Kidney (tissue), 11 donors: ENCODE measurements around the gene GYS1. TPM values are rescaled to one million over a fixed set of nuclear protein-coding genes. Genes with fewer than 3 reads are reported as not detected.
"Not testable (repeated sequence)": the region's sequence is repeated elsewhere in the genome, so short reads cannot be mapped to it uniquely, and the experiment has no call there.

Source experiments
- DNase-seq, 5 donors: peaks; one replicate each; pipeline ENCODE4 v3.0.0-alpha.2; 2013 to 2020
- FAIRE-seq: peaks from 2 replicates; lab custom pipeline; 2012; peaks lifted over from hg19 to GRCh38; lab: Jason Lieb, UNC
- H3K27ac ChIP-seq, 2 donors: one replicate each; pipeline ENCODE4 v1.7.0; 2013; ENCODE audit warnings: low read depth in 2 of 2, low read length in 2 of 2, inconsistent platforms in 1 of 2
- H3K27me3 ChIP-seq: one replicate; pipeline ENCODE4 v1.7.1; 2013; ENCODE audit warnings: low read length, inconsistent platforms; ENCODE audit not compliant: control insufficient read depth, insufficient read depth
- H3K36me3 ChIP-seq, 3 donors: one replicate each; pipeline versions ENCODE4 v1.7.0 to v1.7.1; 2013; ENCODE audit warnings: low read length in 3 of 3, control low read depth in 1 of 3, inconsistent platforms in 1 of 3; ENCODE audit not compliant: insufficient read depth in 3 of 3, control insufficient read depth in 2 of 3
- H3K4me1 ChIP-seq, 3 donors: one replicate each; pipeline versions ENCODE4 v1.7.0 to v1.7.1; 2013; ENCODE audit warnings: low read length in 3 of 3, inconsistent platforms in 1 of 3, low read depth in 1 of 3; ENCODE audit not compliant: control insufficient read depth in 2 of 3, insufficient read depth in 2 of 3
- H3K4me3 ChIP-seq, 3 donors: one replicate each; pipeline versions ENCODE4 v1.7.0 to v1.8.1; 2013; ENCODE audit warnings: low read length in 3 of 3, control low read depth in 1 of 3, inconsistent platforms in 1 of 3
- H3K9ac ChIP-seq, 3 donors: one replicate each; pipeline versions ENCODE4 v1.7.0 to v1.7.1; 2013; ENCODE audit warnings: low read length in 3 of 3, control low read depth in 1 of 3, inconsistent platforms in 1 of 3
- H3K9me3 ChIP-seq, 3 donors: one replicate each; pipeline versions ENCODE4 v1.7.0 to v1.7.1; 2013; ENCODE audit warnings: low read length in 3 of 3, control low read depth in 1 of 3, inconsistent platforms in 1 of 3; ENCODE audit not compliant: control insufficient read depth in 2 of 3, insufficient read depth in 1 of 3
- intact Hi-C: fragments of 100-400 bp; cut with DNase I; formaldehyde crosslinking; loops from one replicate; pipeline ENCODE4 v1.11.1; 2022
- polyA plus RNA-seq: library from polyadenylated mRNA; stranded (reverse); fragments of 350-450 nt; fragmentation: Illumina TruSeq; extraction: RNeasy Lipid Tissue Mini Kit (QIAGEN cat#74804); gene quantifications from one replicate; pipeline ENCODE4 v1.2.3, GENCODE V29; 2014; ENCODE audit warnings: low read depth, low replicate concordance; ENCODE audit not compliant: insufficient read depth
- total RNA-seq: library from RNA; stranded (reverse); fragmentation: NEBNext Ultra II Directional; extraction: Animal tissue kit (Norgen Biotek cat#: 25700); gene quantifications from one replicate; pipeline ENCODE4 v1.2.1, GENCODE V29; 2021
- donor health status: control.
- donor health status: control.
- donor health status: DM: yes; HTN: yes; CAD: no.
- donor health status: Normal renal cell carcinoma (clear cell type).

Gene GYS1
- total and polyA plus RNA-seq, 2 donors from 2014 or later: 23.9 to 41.5 TPM

GRCh38 chr19:49038111-49038510 lies 45.0 kb upstream of the GYS1 start:
- H3K4me3 ChIP-seq, DNase-seq, H3K4me1 ChIP-seq, H3K27me3 ChIP-seq, H3K9ac ChIP-seq, intact Hi-C loops, H3K27ac ChIP-seq, FAIRE-seq, H3K9me3 ChIP-seq, H3K36me3 ChIP-seq: not testable (repeated sequence)

- H3K4me1 ChIP-seq, intact Hi-C loops, FAIRE-seq, H3K27me3 ChIP-seq, H3K9ac ChIP-seq, H3K4me3 ChIP-seq, H3K27ac ChIP-seq, DNase-seq, H3K9me3 ChIP-seq, H3K36me3 ChIP-seq: not testable (repeated sequence)
Measured at GRCh38 chr19:49036815-49037214, 43.7 kb upstream of the GYS1 start, which contains the start of gene CGB1. TSS of gene CGB1 (minus strand) at chr19:49036895. CDS start at chr19:49036711, 184 bp downstream.

- H3K4me1 ChIP-seq, H3K9me3 ChIP-seq, H3K27ac ChIP-seq, FAIRE-seq, H3K9ac ChIP-seq, H3K27me3 ChIP-seq, intact Hi-C loops, H3K36me3 ChIP-seq, H3K4me3 ChIP-seq: not testable (repeated sequence)
- DNase-seq: peak in 2 of 5 donors; percentile 30 to 40
Measured at GRCh38 chr19:49031642-49032301, 38.7 kb upstream of the GYS1 start, which contains the start of gene CGB2. TSS of gene CGB2 (plus strand) at chr19:49031890. CDS start at chr19:49032096, 206 bp downstream.

GRCh38 chr19:49030323-49030722 lies 37.2 kb upstream of the GYS1 start:
- intact Hi-C loops, H3K9me3 ChIP-seq, H3K4me1 ChIP-seq, H3K27ac ChIP-seq, FAIRE-seq, H3K9ac ChIP-seq, H3K27me3 ChIP-seq, DNase-seq, H3K4me3 ChIP-seq, H3K36me3 ChIP-seq: not testable (repeated sequence)

GRCh38 chr19:49029749-49030148 lies 36.6 kb upstream of the GYS1 start:
- intact Hi-C loops, H3K36me3 ChIP-seq, H3K4me3 ChIP-seq, H3K9ac ChIP-seq, H3K27me3 ChIP-seq, H3K4me1 ChIP-seq, H3K27ac ChIP-seq, H3K9me3 ChIP-seq, FAIRE-seq: not testable (repeated sequence)
- DNase-seq: peak in 1 of 5 donors; percentile 19

GRCh38 chr19:49028686-49029085 lies 35.6 kb upstream of the GYS1 start:
- H3K27me3 ChIP-seq, H3K4me3 ChIP-seq, intact Hi-C loops, H3K9ac ChIP-seq, FAIRE-seq, H3K36me3 ChIP-seq, H3K27ac ChIP-seq, H3K9me3 ChIP-seq, H3K4me1 ChIP-seq: not testable (repeated sequence)
- DNase-seq: peak in 1 of 5 donors; percentile 16

- H3K9me3 ChIP-seq, H3K27me3 ChIP-seq, H3K4me1 ChIP-seq, intact Hi-C loops, H3K4me3 ChIP-seq, H3K36me3 ChIP-seq, H3K9ac ChIP-seq, H3K27ac ChIP-seq, FAIRE-seq, DNase-seq: not testable (repeated sequence)
Measured at GRCh38 chr19:49025599-49025998, 32.5 kb upstream of the GYS1 start.

GRCh38 chr19:49025088-49025487 lies 32.0 kb upstream of the GYS1 start:
- H3K9ac ChIP-seq, intact Hi-C loops, H3K4me3 ChIP-seq, H3K4me1 ChIP-seq, H3K27ac ChIP-seq, H3K27me3 ChIP-seq, DNase-seq, H3K9me3 ChIP-seq, FAIRE-seq, H3K36me3 ChIP-seq: not testable (repeated sequence)
